NB4 (cell line): Measurements from ENCODE around the gene SORBS1.

Experiments
- DNase-seq: peaks from one replicate; pipeline ENCODE4 v3.0.0; 2010; ENCODE audit warnings: low read depth
- H3K4me3 ChIP-seq: one replicate; pipeline ENCODE4 v1.5.1; 2011; ENCODE audit warnings: mild to moderate bottlenecking, low read depth, low read length, moderate library complexity
- CTCF ChIP-seq: IDR thresholded peaks from one replicate; pipeline ENCODE4 v1.5.1; 2012; ENCODE audit warnings: low read depth, low read length
- MAX ChIP-seq: IDR thresholded peaks from 2 replicates; pipeline ENCODE4 v1.6.1; 2011; ENCODE audit warnings: low read depth, low read length
- MYC ChIP-seq: IDR thresholded peaks from 2 replicates; pipeline ENCODE4 v1.6.1; 2011; ENCODE audit warnings: low read depth, low read length
- POLR2A ChIP-seq: IDR thresholded peaks from 2 replicates; pipeline ENCODE4 v1.6.1; 2011; ENCODE audit warnings: mild to moderate bottlenecking; ENCODE audit not compliant: insufficient read length; ENCODE audit errors: extremely low read depth

Gene SORBS1

DNA sequence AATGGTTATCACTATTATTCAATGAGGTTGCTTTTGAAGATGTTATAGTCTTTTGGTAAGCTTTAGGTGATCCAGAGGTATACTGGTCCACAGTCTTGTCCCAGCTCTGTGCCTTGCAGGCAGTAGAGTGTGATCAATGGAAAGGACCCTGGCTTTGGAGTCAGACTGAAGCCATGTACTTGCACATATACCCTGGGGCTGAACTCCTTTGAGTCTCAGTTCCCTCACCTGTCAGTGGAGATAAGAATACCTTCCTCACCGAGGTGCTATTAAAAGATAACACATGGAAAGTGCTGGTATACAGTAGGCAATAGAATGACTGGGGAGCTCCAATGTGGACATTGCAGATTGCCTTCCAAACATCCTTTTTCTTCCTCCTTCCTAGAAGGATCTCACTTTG, 254.3 kb downstream of the SORBS1 start:
- DNase-seq: no peak
- no peak overlapping the region for H3K4me3 ChIP-seq
- TF ChIP-seq POLR2A (no peak), CTCF (no peak)

DNA sequence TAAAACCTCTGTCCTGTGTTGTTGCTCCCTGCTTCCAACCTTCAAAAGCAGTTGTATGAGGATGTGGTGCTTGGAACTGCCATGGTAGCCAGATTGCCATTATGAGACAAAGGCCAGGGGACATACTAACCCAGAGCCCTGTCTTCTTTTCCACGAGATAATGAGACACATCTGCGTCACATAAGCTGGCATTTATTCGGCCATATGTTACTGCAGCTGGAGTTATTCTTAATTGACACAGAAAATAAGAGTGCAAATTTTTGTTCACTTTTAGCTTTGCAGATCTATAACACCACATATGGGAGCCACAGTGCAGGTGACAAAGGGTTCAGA, 254.9 kb downstream of the SORBS1 start:
- no peak for DNase-seq
- TF ChIP-seq POLR2A: no peak
- TF ChIP-seq MYC: no peak
- H3K4me3 ChIP-seq: no peak overlapping the region

DNA sequence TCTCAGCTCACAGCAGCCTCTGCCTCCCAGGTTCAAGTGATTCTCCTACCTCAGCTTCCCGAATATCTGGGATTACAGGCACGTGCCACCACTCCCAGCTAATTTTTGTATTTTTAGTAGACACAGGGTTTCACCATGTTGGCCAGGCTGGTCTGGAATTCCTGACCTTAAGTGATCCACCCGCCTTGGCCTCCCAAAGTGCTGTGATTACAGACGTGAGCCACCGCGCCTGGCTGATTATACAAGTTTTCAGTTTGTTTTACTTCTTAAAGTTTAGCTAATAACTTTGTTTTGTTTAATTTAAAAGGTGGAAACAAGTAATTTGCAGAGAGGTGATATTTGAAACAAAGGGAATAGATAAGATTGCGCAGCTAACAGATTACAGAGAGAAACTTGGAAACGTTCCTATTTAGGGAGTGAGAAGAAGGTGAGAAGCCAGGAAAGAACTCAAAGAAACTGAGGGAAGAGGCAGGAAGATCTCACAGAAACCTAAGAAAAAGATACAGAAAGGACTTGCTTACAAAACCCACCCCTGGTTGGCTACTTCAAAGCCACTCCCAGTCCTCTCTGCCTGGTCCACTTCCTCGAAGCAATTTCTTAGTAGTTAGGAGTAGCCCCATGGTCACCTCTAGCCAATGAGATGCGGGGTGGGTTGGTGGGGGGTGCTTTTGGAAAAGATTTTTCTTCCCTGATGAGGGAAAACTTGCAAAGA, 255.4 kb downstream of the SORBS1 start:
- no peak for DNase-seq
- TF ChIP-seq MAX: no peak
- TF ChIP-seq MYC: no peak
- TF ChIP-seq CTCF: no peak
- no peak for TF ChIP-seq POLR2A
- no peak overlapping the region for H3K4me3 ChIP-seq

GRCh38 chr10:95304976-95305375, 256.2 kb downstream of the SORBS1 start:
- no peak overlapping the region for H3K4me3 ChIP-seq
- no peak for DNase-seq
- TF ChIP-seq CTCF (no peak), MYC (no peak), MAX (no peak), POLR2A (no peak)

GRCh38 chr10:95304463-95304862, 256.7 kb downstream of the SORBS1 start:
- no peak overlapping the region for H3K4me3 ChIP-seq
- TF ChIP-seq MAX: no peak
- no peak for TF ChIP-seq POLR2A
- no peak for TF ChIP-seq MYC
- no peak for TF ChIP-seq CTCF
- DNase-seq: no peak

- TF ChIP-seq CTCF: no peak
- no peak for TF ChIP-seq MAX
- no peak for TF ChIP-seq POLR2A
- TF ChIP-seq MYC: no peak
- no peak for DNase-seq
- H3K4me3 ChIP-seq: no peak overlapping the region
Measured at GRCh38 chr10:95303950-95304349, 257.2 kb downstream of the SORBS1 start.
